Adipocyte (in vitro differentiated cells): Measurements from ENCODE around the gene ZWILCH.
A peak's percentile ranks its signal among the peaks of the same experiment; 100 is the strongest.

Experiments
- DNase-seq: peaks from one replicate; pipeline ENCODE4 v3.0.0-alpha.2; 2015; ENCODE audit warnings: low read depth
- H3K27me3 ChIP-seq: replicated peaks from 2 replicates; pipeline ENCODE4 v1.7.0; 2013; ENCODE audit warnings: mild to moderate bottlenecking, low read length, moderate library complexity; ENCODE audit not compliant: control insufficient read depth, insufficient read depth
- H3K36me3 ChIP-seq: 2 replicates; pipeline ENCODE4 v1.7.0; 2013; ENCODE audit warnings: low read length, mild to moderate bottlenecking, moderate library complexity; ENCODE audit not compliant: control insufficient read depth, insufficient read depth, severe bottlenecking
- H3K4me1 ChIP-seq: 2 replicates; pipeline ENCODE4 v1.7.0; 2013; ENCODE audit warnings: mild to moderate bottlenecking, low read length, moderate library complexity; ENCODE audit not compliant: control insufficient read depth, insufficient read depth
- H3K4me3 ChIP-seq: 2 replicates; pipeline ENCODE4 v1.7.0; 2013; ENCODE audit warnings: mild to moderate bottlenecking, low read length, moderate library complexity
- H3K9ac ChIP-seq: 2 replicates; pipeline ENCODE4 v1.7.0; 2013; ENCODE audit warnings: mild to moderate bottlenecking, low read length, moderate library complexity
- H3K9me3 ChIP-seq: 2 replicates; pipeline ENCODE4 v1.7.0; 2013; ENCODE audit warnings: mild to moderate bottlenecking, low read length, moderate library complexity; ENCODE audit not compliant: control insufficient read depth

Gene ZWILCH

GRCh38 chr15:66560856-66561525 is 55.9 kb downstream of the ZWILCH start:
- Histone ChIP-seq H3K4me3 (no peak overlapping the region), H3K9me3 (peaks cover under 1% of the 10 kb centered on the region), H3K36me3 (no peaks in the 10 kb centered on the region), H3K27me3 (no peaks in the 10 kb centered on the region), H3K4me1 (no peaks in the 10 kb centered on the region), H3K9ac (no peak overlapping the region)
- no peak for DNase-seq

- Histone ChIP-seq H3K27me3 (no peaks in the 10 kb centered on the region), H3K4me1 (no peaks in the 10 kb centered on the region), H3K9me3 (no peaks in the 10 kb centered on the region), H3K36me3 (no peaks in the 10 kb centered on the region), H3K4me3 (no peak overlapping the region), H3K9ac (no peak overlapping the region)
- DNase-seq, result no peak
Measured at GRCh38 chr15:66563126-66563525, 58.0 kb downstream of the ZWILCH start.

- Histone ChIP-seq H3K4me1 (no peaks in the 10 kb centered on the region), H3K4me3 (no peak overlapping the region), H3K27me3 (no peaks in the 10 kb centered on the region), H3K9ac (no peak overlapping the region), H3K36me3 (no peaks in the 10 kb centered on the region), H3K9me3 (no peaks in the 10 kb centered on the region)
- no peak for DNase-seq
Measured at GRCh38 chr15:66563566-66564110, 58.5 kb downstream of the ZWILCH start.

- no peaks in the 10 kb centered on the region for H3K9me3 ChIP-seq
- no peaks in the 10 kb centered on the region for H3K4me1 ChIP-seq
- no peak for DNase-seq
- no peak overlapping the region for H3K4me3 ChIP-seq
- H3K27me3 ChIP-seq, result no peaks in the 10 kb centered on the region
- no peak overlapping the region for H3K9ac ChIP-seq
- H3K36me3 ChIP-seq, result no peaks in the 10 kb centered on the region
Measured at GRCh38 chr15:66564136-66565041, 59.3 kb downstream of the ZWILCH start.

- Histone ChIP-seq H3K4me1 (no peaks in the 10 kb centered on the region), H3K9ac (no peak overlapping the region), H3K36me3 (no peaks in the 10 kb centered on the region), H3K9me3 (no peaks in the 10 kb centered on the region), H3K4me3 (no peak overlapping the region), H3K27me3 (no peaks in the 10 kb centered on the region)
- DNase-seq, result no peak
Measured at GRCh38 chr15:66565141-66565641, 60.1 kb downstream of the ZWILCH start.

- no peaks in the 10 kb centered on the region for H3K4me1 ChIP-seq
- DNase-seq, result peak; percentile 22
- H3K4me3 ChIP-seq, result no peak within 1 kb of the TSS
- H3K36me3 ChIP-seq, result no peaks in the 10 kb centered on the region
- H3K9ac ChIP-seq, result no peak within 1 kb of the TSS
- H3K9me3 ChIP-seq, result no peaks in the 10 kb centered on the region
- no peaks in the 10 kb centered on the region for H3K27me3 ChIP-seq
Measured at GRCh38 chr15:66565741-66566144, 60.6 kb downstream of the ZWILCH start, which contains the start of gene LCTL. TSS of gene LCTL (minus strand) at chr15:66565998. CDS start at chr15:66565365, 633 bp downstream.

GRCh38 chr15:66566963-66567531 is 61.9 kb downstream of the ZWILCH start:
- no peaks in the 10 kb centered on the region for H3K9me3 ChIP-seq
- H3K9ac ChIP-seq, result peak overlapping the region; percentile 57
- peak; percentile 88 for DNase-seq
- H3K27me3 ChIP-seq, result no peaks in the 10 kb centered on the region
- H3K4me1 ChIP-seq, result no peaks in the 10 kb centered on the region
- no peak overlapping the region for H3K4me3 ChIP-seq
- no peaks in the 10 kb centered on the region for H3K36me3 ChIP-seq

- Histone ChIP-seq H3K36me3 (no peaks in the 10 kb centered on the region), H3K9ac (no peak overlapping the region), H3K4me3 (no peak overlapping the region), H3K9me3 (no peaks in the 10 kb centered on the region), H3K27me3 (no peaks in the 10 kb centered on the region), H3K4me1 (no peaks in the 10 kb centered on the region)
- DNase-seq, result no peak
Measured at GRCh38 chr15:66567897-66568296, 62.8 kb downstream of the ZWILCH start.

GRCh38 chr15:66569461-66570137 is 64.5 kb downstream of the ZWILCH start:
- DNase-seq, result no peak
- Histone ChIP-seq H3K9me3 (no peaks in the 10 kb centered on the region), H3K9ac (no peak overlapping the region), H3K27me3 (no peaks in the 10 kb centered on the region), H3K4me3 (no peak overlapping the region), H3K36me3 (no peaks in the 10 kb centered on the region), H3K4me1 (peaks cover 14% of the 10 kb centered on the region)

- Histone ChIP-seq H3K27me3 (no peaks in the 10 kb centered on the region), H3K4me3 (no peak overlapping the region), H3K36me3 (no peaks in the 10 kb centered on the region), H3K9ac (no peak overlapping the region), H3K9me3 (no peaks in the 10 kb centered on the region), H3K4me1 (peaks cover 17% of the 10 kb centered on the region)
- no peak for DNase-seq
Measured at GRCh38 chr15:66570327-66570726, 65.2 kb downstream of the ZWILCH start.
